GM18498 (cell line): ENCODE data around the gene MALRD1.
"Not testable (repeated sequence)": the region's sequence is repeated elsewhere in the genome, so short reads cannot be mapped to it uniquely, and the experiment has no call there.

Experiments
- ATAC-seq: cut with Tn5 transposase; IDR thresholded peaks from one replicate; pipeline ENCODE4 v1.9.1; 2021; ENCODE audit warnings: mild to moderate bottlenecking, moderate library complexity; ENCODE audit not compliant: unreplicated experiment

The MALRD1 gene

GRCh38 chr10:19701427-19702052 lies 652.9 kb downstream of the MALRD1 start:
- ATAC-seq, result no peak

GRCh38 chr10:19702215-19702614 lies 653.6 kb downstream of the MALRD1 start:
- no peak for ATAC-seq

DNA sequence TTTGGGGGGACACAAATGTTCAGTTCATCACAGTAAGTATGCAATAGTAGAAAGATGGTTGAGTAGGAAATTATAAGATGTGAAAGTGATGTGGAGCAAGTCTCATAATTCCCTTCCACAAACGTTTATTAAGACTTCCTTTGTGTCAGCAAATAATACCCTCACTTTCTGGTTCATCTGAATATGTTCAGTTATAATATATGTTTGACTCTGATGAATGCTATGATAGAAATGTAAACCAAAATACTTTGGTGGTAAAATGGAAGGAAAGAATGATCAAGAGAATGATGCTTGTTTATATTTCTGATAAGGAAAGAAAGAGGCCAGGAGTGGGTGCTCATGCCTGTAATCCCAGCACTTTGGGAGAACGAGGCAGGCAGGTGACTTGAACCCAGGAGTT lies 655.9 kb downstream of the MALRD1 start:
- ATAC-seq, result no peak

DNA sequence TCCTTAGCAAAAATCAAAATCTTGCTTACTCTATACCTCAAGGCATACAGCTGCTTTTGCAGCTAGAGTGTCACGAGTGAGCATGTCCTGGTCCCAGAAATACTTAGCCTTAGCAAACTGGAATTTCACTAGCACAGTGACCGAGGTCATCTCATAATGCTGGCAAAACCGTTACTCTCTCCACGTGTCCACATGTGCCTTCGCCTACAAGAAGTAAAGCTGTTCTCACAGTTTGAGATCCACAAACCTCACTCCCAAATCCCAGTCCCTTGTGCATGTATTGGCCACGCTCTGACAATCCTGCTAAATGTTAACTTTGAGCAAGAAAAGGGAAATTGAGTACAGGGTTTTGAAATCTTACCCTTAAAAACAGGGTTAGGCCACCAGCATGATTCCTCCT lies 656.6 kb downstream of the MALRD1 start:
- ATAC-seq, result no peak

GRCh38 chr10:19706904-19707303 lies 658.3 kb downstream of the MALRD1 start:
- no peak for ATAC-seq

DNA sequence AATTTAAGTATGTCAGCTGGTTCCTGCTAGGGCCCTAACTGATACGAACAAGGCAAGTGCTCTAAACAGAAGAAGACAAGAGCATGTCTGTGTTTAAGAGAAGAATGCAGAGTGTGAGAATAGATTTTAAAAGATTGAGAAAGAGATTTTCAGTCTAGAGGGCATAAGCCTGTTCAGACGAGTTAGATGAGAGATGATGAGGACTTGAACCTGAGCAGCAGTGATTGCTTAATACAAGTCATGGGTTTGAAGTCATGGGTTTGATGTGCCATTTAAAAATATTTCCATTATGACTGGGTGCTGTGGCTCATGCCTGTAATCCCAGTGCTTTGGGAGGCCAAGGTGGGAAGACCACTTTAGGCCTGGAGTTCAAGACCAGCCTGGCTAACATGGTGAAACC lies 658.8 kb downstream of the MALRD1 start:
- no peak for ATAC-seq

GRCh38 chr10:19708031-19708430 lies 659.4 kb downstream of the MALRD1 start:
- no peak for ATAC-seq

DNA sequence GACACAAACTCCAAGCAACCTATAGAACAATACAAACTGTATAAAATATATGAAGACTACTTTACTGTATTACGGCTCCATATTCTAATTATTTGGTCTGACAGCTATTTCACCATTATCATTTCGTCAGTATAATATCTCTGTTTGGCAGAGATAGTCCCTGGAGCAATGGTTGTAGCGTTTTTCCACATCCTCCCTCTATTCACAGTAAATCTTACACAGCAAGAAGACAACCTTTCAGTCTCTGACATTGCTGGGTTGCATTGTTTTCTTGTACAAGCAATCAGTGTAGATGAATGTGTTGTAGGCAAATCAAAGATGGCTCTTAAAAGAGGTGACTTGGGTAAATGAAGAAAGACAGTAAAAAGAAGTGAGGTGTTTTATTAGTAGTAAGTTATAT lies 662.0 kb downstream of the MALRD1 start:
- no peak for ATAC-seq

- ATAC-seq, result no peak
These were observed 664.6 kb downstream of the MALRD1 start for GRCh38 chr10:19713159-19713558.

GRCh38 chr10:19713800-19714525 lies 665.4 kb downstream of the MALRD1 start:
- ATAC-seq, result no peak

- ATAC-seq, result no peak
These were observed 670.7 kb downstream of the MALRD1 start for GRCh38 chr10:19719284-19719683.

- ATAC-seq, result no peak
These were observed 675.7 kb downstream of the MALRD1 start for GRCh38 chr10:19724287-19724686.

DNA sequence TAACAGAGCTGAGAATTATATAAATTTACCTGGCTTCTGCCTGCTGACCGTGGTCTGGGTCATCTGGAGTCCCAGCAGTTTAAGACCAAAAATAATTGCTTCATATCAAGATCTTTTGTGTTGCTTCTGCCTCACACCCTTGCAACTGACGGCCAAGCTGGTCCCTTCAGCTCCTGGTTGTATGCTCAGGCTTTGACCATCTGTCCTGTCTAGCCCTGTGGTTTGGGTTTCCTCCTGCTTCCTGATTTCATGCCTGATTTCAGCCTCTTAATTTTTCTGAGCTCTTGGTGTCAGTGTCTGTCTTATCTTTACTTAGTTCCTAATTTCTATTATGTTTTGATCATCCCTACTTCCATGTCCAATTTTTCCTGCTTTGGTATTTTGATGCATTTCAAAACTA lies 679.8 kb downstream of the MALRD1 start:
- no peak for ATAC-seq

DNA sequence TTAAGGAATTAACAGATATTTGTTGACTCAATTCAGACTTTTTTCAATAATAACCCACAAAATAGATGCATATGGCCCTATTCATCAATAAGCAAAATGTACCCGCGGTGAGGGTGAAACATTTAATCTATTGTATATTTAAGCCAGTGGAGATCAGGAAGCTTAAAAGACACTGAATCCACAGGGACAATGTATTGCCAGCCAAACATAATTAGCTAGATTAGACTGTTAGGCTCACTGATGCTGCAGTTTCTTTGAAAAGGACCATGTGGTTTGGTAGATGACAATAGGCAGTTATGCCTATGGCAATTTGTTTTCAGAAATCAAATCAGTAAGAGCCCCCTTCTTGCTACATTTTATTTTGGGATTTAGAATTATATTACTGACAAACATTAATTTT lies 680.4 kb downstream of the MALRD1 start:
- ATAC-seq, result no peak

DNA sequence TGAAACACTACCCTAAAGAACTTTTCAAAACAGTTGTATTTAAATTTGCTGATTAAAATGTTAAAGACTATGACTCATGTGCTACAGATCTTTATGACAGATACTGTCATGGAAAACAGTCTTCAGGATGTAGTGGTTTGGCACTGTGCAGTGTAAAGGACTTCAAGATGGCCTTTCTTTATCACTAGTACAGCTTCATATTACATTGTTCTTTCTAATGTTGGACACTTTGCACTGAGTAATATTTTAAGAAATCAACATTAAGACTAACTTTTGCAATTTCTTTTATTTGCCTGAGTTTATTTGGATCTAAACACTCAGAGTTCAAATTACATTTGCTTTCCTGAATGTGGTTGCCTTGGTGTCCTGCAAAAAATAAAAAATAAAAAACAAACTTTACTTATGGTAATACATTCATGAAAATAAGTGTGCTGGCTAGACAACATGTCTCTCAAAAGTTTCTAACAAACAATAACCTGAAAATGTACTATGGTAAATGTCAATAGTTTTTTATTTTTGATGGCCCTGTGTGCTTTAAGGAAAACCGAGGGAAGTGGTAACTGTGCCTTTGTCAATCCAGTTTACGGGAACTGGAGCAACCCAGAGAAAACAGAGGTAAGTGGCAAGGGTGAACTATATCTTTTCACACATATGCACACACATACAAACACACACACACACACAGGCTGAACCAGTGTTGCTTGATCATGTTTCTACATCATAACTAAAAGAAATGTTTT lies 681.7 kb downstream of the MALRD1 start:
- ATAC-seq, result no peak

DNA sequence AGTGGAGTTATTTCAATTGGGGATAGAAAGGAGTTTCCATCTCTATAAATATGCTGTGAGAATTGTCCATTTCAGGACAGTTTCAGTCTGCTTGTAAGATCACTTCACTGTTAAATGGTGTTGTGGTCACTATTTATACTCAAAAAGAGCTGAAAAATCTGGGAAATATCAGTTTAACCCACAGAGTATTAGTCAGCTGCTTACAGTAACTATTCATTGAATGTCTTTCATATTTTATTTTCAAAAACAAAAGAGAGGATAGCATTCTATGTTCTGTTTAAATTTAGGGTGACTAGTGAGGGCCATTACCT lies 682.3 kb downstream of the MALRD1 start:
- ATAC-seq, result no peak

- no peak for ATAC-seq
These were observed 683.0 kb downstream of the MALRD1 start for GRCh38 chr10:19731560-19731959.

GRCh38 chr10:19738440-19738839 lies 689.8 kb downstream of the MALRD1 start:
- ATAC-seq, result no peak

- not testable (repeated sequence) for ATAC-seq
These were observed 690.6 kb downstream of the MALRD1 start for GRCh38 chr10:19739232-19739631.

- ATAC-seq, result not testable (repeated sequence)
These were observed 693.5 kb downstream of the MALRD1 start for GRCh38 chr10:19742144-19742543.

GRCh38 chr10:19745672-19746071 lies 697.1 kb downstream of the MALRD1 start:
- no peak for ATAC-seq

DNA sequence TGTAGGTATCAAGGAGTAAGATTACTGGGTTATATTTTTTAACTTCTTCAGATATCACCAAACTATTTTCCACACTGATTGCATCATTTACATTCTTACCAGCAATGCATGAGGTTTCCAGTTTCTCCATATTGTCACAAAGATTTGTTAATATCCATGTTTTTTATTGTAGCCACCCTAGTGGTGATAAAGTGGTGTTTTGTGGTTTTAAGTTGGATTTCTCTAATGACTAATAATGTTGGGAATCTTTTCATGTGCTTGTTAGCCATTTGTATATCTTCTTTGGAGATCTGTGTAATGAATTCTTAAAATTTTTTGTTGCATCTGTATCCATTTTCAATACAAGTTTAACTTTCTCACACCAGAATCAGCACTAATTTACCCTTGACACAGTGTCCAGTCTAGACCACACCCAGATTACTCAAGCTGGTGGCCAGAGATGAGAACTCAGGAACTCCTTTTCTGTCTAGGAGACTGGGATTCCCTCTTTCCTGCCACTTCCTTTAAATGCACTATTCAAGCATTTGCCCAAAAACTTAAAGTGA lies 700.7 kb downstream of the MALRD1 start:
- no peak for ATAC-seq
